CD4-positive, alpha-beta memory T cell (primary cell): ENCODE results near the gene LCMT1. TPM values are rescaled to one million over a fixed set of nuclear protein-coding genes. Genes with fewer than 3 reads are reported as not detected.

ENCODE experiments used
- CTCF ChIA-PET: fragments of 350-600 bp; sonication (Branson Sonifier 250); formaldehyde crosslinking; loops from one replicate; lab custom pipeline; 2021; ENCODE audit warnings: inconsistent platforms; ENCODE audit not compliant: partially characterized antibody; lab: Charles Lee
- POLR2A ChIA-PET: fragments of 350-600 bp; sonication (Branson Sonifier 250); formaldehyde crosslinking; loops from one replicate; lab custom pipeline; 2021; ENCODE audit not compliant: partially characterized antibody; lab: Charles Lee
- DNase-seq, 5 donors: peaks; one replicate each; pipeline versions ENCODE4 v3.0.0 to v3.0.0-alpha.2; 2020 to 2022; ENCODE audit warnings: mixed read lengths in 1 of 5
- H3K27ac ChIP-seq: one replicate; pipeline ENCODE4 v1.7.0; 2013; ENCODE audit warnings: low read depth, low read length
- H3K27me3 ChIP-seq: 2 replicates; pipeline ENCODE4 v1.7.0; 2013; ENCODE audit warnings: mild to moderate bottlenecking, low read length, moderate library complexity; ENCODE audit not compliant: insufficient read depth
- H3K36me3 ChIP-seq: 2 replicates; pipeline ENCODE4 v1.7.0; 2013; ENCODE audit warnings: mild to moderate bottlenecking, low read length, moderate library complexity; ENCODE audit not compliant: insufficient read depth
- H3K4me1 ChIP-seq: 2 replicates; pipeline ENCODE4 v1.7.0; 2013; ENCODE audit warnings: mild to moderate bottlenecking, low read length, moderate library complexity; ENCODE audit not compliant: insufficient read depth
- H3K4me3 ChIP-seq, 2 donors: one replicate each; pipeline ENCODE4 v1.7.0; 2013; ENCODE audit warnings: low read length in 2 of 2, mild to moderate bottlenecking in 1 of 2
- H3K9me3 ChIP-seq, 2 donors: one replicate each; pipeline ENCODE4 v1.7.0; 2013; ENCODE audit warnings: low read length in 2 of 2, control low read depth in 1 of 2; ENCODE audit not compliant: control insufficient read depth in 1 of 2
- H3K27ac Mint-ChIP-seq, 7 donors: one replicate each; pipeline ENCODE4 v1.8.0; 2020 to 2021; ENCODE audit warnings: mixed read lengths in 7 of 7, mild to moderate bottlenecking in 6 of 7, inconsistent platforms in 3 of 7, moderate library complexity in 3 of 7
- H3K27me3 Mint-ChIP-seq, 2 donors: one replicate each; pipeline ENCODE4 v1.8.0; 2020 to 2021; ENCODE audit warnings: mixed read lengths in 2 of 2
- H3K36me3 Mint-ChIP-seq, 2 donors: one replicate each; pipeline ENCODE4 v1.8.0; 2020 to 2021; ENCODE audit warnings: mixed read lengths in 2 of 2, inconsistent platforms in 1 of 2, mild to moderate bottlenecking in 1 of 2
- H3K4me1 Mint-ChIP-seq, 4 donors: one replicate each; pipeline ENCODE4 v1.8.0; 2020 to 2021; ENCODE audit warnings: mixed read lengths in 4 of 4, mild to moderate bottlenecking in 1 of 4
- H3K4me3 Mint-ChIP-seq, 8 donors: one replicate each; pipeline ENCODE4 v1.8.0; 2020 to 2021; ENCODE audit warnings: mixed read lengths in 8 of 8, mild to moderate bottlenecking in 7 of 8, moderate library complexity in 6 of 8, inconsistent platforms in 3 of 8
- H3K9me3 Mint-ChIP-seq, 8 donors: one replicate each; pipeline ENCODE4 v1.8.0; 2020 to 2021; ENCODE audit warnings: mixed read lengths in 8 of 8, mild to moderate bottlenecking in 5 of 8, inconsistent platforms in 3 of 8, moderate library complexity in 1 of 8
- intact Hi-C: fragments of 100-400 bp; cut with micrococcal nuclease; formaldehyde crosslinking; loops from one replicate; pipeline ENCODE4 v1.15.1; 2023
- polyA plus RNA-seq, 2 donors: library from polyadenylated mRNA; unstranded; fragments of 300-500 nt; fragmentation: Illumina TruSeq; gene quantifications; one replicate each; pipeline ENCODE4 v1.2.3, GENCODE V29; 2021
- total RNA-seq, 2 experiments: library from RNA; stranded (reverse); gene quantifications; one replicate each; pipeline ENCODE4 v1.2.3, GENCODE V29; 2021

The LCMT1 gene
- total and polyA plus RNA-seq, 4 experiments from 2014 or later, result 37.0 to 52.3 (median 42.4) TPM

DNA sequence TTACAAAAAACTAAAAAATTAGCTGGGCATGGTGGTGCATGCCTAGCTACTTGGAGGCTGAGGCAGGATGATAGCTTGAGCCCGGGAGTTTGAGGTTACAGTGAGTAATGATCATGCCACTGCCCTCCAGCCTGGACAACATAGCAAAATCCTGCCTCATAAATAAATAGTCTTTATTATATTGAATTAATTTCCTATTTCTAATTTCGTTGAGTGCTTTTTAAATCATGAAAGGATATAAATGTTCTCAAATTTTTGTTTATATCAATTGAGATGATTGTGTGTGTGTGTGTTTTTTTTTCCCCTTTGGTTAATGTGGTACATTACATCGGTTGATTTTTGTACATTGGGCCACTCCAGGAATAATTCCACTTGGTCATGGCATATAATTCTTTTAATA is 73.2 kb downstream of the LCMT1 start:
- peaks cover 6 to 15% (median 8%) of the 10 kb centered on the region in 4 donors for H3K4me1 Mint-ChIP-seq
- Histone ChIP-seq H3K4me3 (no peak overlapping the region), H3K4me1 (peaks cover 14% of the 10 kb centered on the region), H3K9me3 (no peaks in the 10 kb centered on the region), H3K27me3 (no peaks in the 10 kb centered on the region), H3K36me3 (no peaks in the 10 kb centered on the region), H3K27ac (no peak overlapping the region)
- H3K9me3 Mint-ChIP-seq, result no peaks in the 10 kb centered on the region
- H3K36me3 Mint-ChIP-seq, result no peaks in the 10 kb centered on the region
- intact Hi-C loops, result no loop called here
- no peak overlapping the region for H3K4me3 Mint-ChIP-seq
- no peak for DNase-seq
- CTCF ChIA-PET, result interaction anchor here (1.2 kb wide), 1 partner anchor 41 kb away, joined by 7 read pairs; no protein-coding TSS in a partner anchor
- H3K27me3 Mint-ChIP-seq, result no peaks in the 10 kb centered on the region
- H3K27ac Mint-ChIP-seq, result no peak overlapping the region
- POLR2A ChIA-PET, result interaction anchor here (0.6 kb wide), 1 partner anchor 94 kb away, joined by 3 read pairs; no protein-coding TSS in a partner anchor

DNA sequence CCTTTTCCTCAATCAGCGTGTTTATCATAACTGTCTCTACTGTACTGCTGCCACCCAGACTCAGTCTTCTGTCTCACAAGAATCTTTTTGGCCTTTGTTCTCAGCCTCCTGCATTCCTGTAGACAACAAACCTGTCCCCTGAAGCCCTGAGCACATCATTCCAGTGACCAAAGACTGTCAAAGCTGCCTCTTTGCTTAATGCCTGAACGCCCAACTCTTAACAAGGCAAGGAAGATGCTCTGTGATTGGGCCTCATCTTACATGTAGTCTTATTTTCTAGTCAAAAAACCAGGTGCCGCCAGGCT is 75.9 kb downstream of the LCMT1 start:
- POLR2A ChIA-PET, result interaction anchor here (0.7 kb wide), 1 partner anchor 30 kb away, joined by 3 read pairs; no protein-coding TSS in a partner anchor
- Histone ChIP-seq H3K9me3 (no peaks in the 10 kb centered on the region), H3K27ac (no peak overlapping the region), H3K4me3 (no peak overlapping the region), H3K27me3 (no peaks in the 10 kb centered on the region), H3K4me1 (no peaks in the 10 kb centered on the region), H3K36me3 (no peaks in the 10 kb centered on the region)
- Mint-ChIP-seq H3K36me3 (no peaks in the 10 kb centered on the region), H3K9me3 (no peaks in the 10 kb centered on the region), H3K4me1 (peaks cover 0 to 5% (median under 1%) of the 10 kb centered on the region in 4 donors), H3K27ac (no peak overlapping the region), H3K27me3 (no peaks in the 10 kb centered on the region), H3K4me3 (no peak overlapping the region)
- DNase-seq, result no peak
- intact Hi-C loops, result no loop called here
- CTCF ChIA-PET, result interaction anchor here (1.3 kb wide), 1 partner anchor 38 kb away, joined by 3 read pairs; no protein-coding TSS in a partner anchor

DNA sequence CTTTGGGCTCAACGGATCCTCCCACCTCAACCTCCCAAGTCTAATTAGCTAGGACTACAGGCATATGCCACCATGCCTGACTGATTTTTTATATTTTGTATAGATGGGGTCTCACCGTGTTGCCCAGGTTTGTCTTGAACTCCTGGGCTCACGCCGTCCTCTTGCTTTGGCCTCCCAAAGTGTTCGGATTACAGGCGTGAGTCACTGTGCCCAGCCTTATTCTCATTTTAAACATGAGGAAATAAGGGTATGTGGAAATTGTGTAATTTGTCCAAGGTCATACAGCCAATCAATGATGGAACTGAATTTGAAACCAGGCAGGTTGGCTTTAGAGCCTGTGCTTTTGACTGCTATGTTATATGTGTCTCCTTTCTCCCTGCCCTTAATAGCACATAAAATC is 77.8 kb downstream of the LCMT1 start:
- H3K4me3 Mint-ChIP-seq, result no peak overlapping the region
- no peaks in the 10 kb centered on the region for H3K9me3 ChIP-seq
- no peak overlapping the region for H3K4me3 ChIP-seq
- no peak for DNase-seq
- POLR2A ChIA-PET, result no interaction called here
- no peaks in the 10 kb centered on the region for H3K36me3 Mint-ChIP-seq
- H3K27ac Mint-ChIP-seq, result no peak overlapping the region
- CTCF ChIA-PET, result interaction anchor here (1.0 kb wide), 1 partner anchor 36 kb away, joined by 3 read pairs; no protein-coding TSS in a partner anchor
- peaks cover 0 to 1% (median 0%) of the 10 kb centered on the region in 4 donors for H3K4me1 Mint-ChIP-seq
- H3K36me3 ChIP-seq, result no peaks in the 10 kb centered on the region
- no peaks in the 10 kb centered on the region for H3K9me3 Mint-ChIP-seq
- intact Hi-C loops, result no loop called here
- H3K27me3 Mint-ChIP-seq, result no peaks in the 10 kb centered on the region
- H3K27ac ChIP-seq, result no peak overlapping the region
- H3K4me1 ChIP-seq, result no peaks in the 10 kb centered on the region
- H3K27me3 ChIP-seq, result no peaks in the 10 kb centered on the region

DNA sequence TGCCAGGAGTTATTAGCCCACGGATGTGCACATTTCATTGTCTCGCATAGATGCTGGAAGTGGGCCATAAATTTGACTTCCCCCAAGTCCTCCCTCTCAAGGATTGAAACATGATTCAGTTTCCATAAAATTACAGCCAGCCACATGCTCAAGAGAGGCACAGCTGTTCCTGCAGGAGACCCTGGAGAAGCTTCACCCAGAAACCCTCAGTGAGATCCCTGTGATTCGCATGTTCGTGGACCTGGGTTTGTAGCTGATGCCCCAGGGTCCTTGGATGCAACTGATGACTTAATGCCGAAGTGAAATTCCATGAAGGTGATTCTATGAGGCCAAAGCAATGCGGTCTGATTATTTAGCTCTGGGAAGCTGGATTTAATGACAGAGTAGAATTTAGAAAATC is 80.6 kb downstream of the LCMT1 start:
- H3K9me3 ChIP-seq, result no peaks in the 10 kb centered on the region
- no peaks in the 10 kb centered on the region for H3K36me3 ChIP-seq
- no peak overlapping the region for H3K27ac ChIP-seq
- POLR2A ChIA-PET, result no interaction called here
- intact Hi-C loops, result no loop called here
- no peak for DNase-seq
- no peaks in the 10 kb centered on the region for H3K9me3 Mint-ChIP-seq
- H3K4me3 Mint-ChIP-seq, result no peak overlapping the region
- no peaks in the 10 kb centered on the region for H3K27me3 ChIP-seq
- H3K4me1 ChIP-seq, result no peaks in the 10 kb centered on the region
- H3K27ac Mint-ChIP-seq, result no peak overlapping the region
- H3K36me3 Mint-ChIP-seq, result no peaks in the 10 kb centered on the region
- H3K27me3 Mint-ChIP-seq, result no peaks in the 10 kb centered on the region
- CTCF ChIA-PET, result interaction anchor here (0.9 kb wide), 1 partner anchor 14 kb away, joined by 3 read pairs; no protein-coding TSS in a partner anchor
- H3K4me1 Mint-ChIP-seq, result peaks cover 0 to 1% (median 0%) of the 10 kb centered on the region in 4 donors
- H3K4me3 ChIP-seq, result no peak overlapping the region

DNA sequence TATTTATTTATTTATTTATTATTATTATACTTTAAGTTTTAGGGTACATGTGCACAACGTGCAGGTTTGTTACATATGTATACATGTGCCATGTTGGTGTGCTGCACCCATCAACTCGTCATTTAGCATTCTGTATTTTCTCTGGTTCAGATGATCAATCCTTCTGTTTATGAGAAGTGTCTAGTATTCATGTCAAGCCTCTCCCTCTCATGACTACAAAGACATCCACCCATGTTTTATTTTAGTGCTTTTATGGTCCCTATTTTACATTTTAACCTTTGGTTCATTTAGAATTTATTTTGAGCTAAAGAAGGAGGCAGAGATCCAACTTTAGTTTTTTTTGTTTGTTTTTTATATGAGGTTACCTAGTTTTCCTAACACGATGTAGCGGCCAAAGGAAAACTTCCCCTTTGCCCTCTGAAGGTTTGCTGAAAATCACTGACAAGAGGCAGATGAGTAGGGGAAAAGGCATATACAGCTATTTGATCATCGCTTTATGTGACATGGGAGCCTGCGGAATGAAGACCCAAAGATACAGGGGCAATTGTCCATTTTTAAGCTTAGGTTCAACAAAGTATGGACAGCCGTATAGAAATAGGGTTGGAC is 82.8 kb downstream of the LCMT1 start:
- Mint-ChIP-seq H3K27me3 (no peaks in the 10 kb centered on the region), H3K27ac (no peak overlapping the region), H3K9me3 (no peaks in the 10 kb centered on the region), H3K4me1 (no peaks in the 10 kb centered on the region), H3K4me3 (no peak overlapping the region), H3K36me3 (no peaks in the 10 kb centered on the region)
- Histone ChIP-seq H3K4me1 (no peaks in the 10 kb centered on the region), H3K36me3 (no peaks in the 10 kb centered on the region), H3K27ac (no peak overlapping the region), H3K27me3 (no peaks in the 10 kb centered on the region), H3K9me3 (no peaks in the 10 kb centered on the region), H3K4me3 (no peak overlapping the region)
- POLR2A ChIA-PET, result no interaction called here
- CTCF ChIA-PET, result interaction anchor here (1.5 kb wide), 1 partner anchor 31 kb away, joined by 5 read pairs; no protein-coding TSS in a partner anchor
- DNase-seq, result no peak
- intact Hi-C loops, result no loop called here

DNA sequence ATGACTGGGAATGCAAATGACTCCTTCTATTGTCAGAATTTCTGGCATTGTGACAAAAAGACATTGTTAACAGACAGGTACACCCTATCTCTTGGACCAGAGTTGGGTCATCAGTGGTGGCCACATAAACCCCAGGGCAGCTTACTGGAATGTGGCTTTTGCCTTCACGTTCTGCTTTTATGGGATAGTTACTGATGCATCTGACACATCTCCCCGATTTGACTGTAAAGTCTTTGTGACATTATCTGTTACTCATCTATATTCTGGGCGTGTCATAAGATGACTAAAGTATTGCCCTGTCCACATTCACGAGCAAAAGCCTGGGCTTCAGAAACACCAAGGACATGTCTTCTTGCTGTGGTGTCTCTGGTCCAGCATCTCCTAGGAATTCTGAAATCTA is 86.5 kb downstream of the LCMT1 start:
- Histone ChIP-seq H3K27ac (no peak overlapping the region), H3K36me3 (no peaks in the 10 kb centered on the region), H3K4me3 (no peak overlapping the region), H3K4me1 (no peaks in the 10 kb centered on the region), H3K9me3 (no peaks in the 10 kb centered on the region), H3K27me3 (no peaks in the 10 kb centered on the region)
- H3K4me1 Mint-ChIP-seq, result no peaks in the 10 kb centered on the region
- no peak for DNase-seq
- ChIA-PET POLR2A (no interaction called here), CTCF (no interaction called here)
- no peaks in the 10 kb centered on the region for H3K36me3 Mint-ChIP-seq
- intact Hi-C loops, result no loop called here
- no peaks in the 10 kb centered on the region for H3K9me3 Mint-ChIP-seq
- no peak overlapping the region for H3K4me3 Mint-ChIP-seq
- no peak overlapping the region for H3K27ac Mint-ChIP-seq
- peaks cover 0 to 3% of the 10 kb centered on the region in 2 donors for H3K27me3 Mint-ChIP-seq

DNA sequence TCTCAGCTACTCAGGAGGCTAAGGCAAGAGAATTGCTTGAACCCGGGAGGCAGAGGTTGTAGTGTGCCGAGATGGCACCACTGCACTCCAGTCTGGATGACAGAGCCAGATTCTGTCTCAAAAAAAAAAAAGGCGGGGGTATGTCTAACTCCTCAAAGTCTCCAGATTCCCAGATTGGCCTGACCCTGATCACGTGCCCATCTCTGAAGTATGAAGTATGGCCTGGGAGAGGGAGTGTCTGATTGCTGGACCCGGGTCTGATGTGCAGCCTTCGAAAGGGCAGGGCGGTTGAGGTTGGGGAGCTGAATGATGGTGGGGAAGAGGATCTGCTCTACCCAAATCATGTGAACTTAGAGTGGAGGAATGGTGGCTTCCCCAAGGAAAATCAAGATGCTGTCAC is 87.9 kb downstream of the LCMT1 start:
- no peaks in the 10 kb centered on the region for H3K4me1 ChIP-seq
- ChIA-PET POLR2A (no interaction called here), CTCF (no interaction called here)
- Mint-ChIP-seq H3K4me1 (no peaks in the 10 kb centered on the region), H3K36me3 (no peaks in the 10 kb centered on the region), H3K9me3 (no peaks in the 10 kb centered on the region), H3K4me3 (no peak overlapping the region), H3K27ac (no peak overlapping the region), H3K27me3 (peaks cover 0 to 3% of the 10 kb centered on the region in 2 donors)
- no peaks in the 10 kb centered on the region for H3K36me3 ChIP-seq
- H3K4me3 ChIP-seq, result no peak overlapping the region
- DNase-seq, result no peak
- no peak overlapping the region for H3K27ac ChIP-seq
- no peaks in the 10 kb centered on the region for H3K9me3 ChIP-seq
- intact Hi-C loops, result no loop called here
- H3K27me3 ChIP-seq, result no peaks in the 10 kb centered on the region
